B cell (primary cell): Measurements from ENCODE around the gene CCDC63. TPM values are rescaled to one million over a fixed set of nuclear protein-coding genes. Genes with fewer than 3 reads are reported as not detected.

ENCODE experiments used
- ATAC-seq: fragments of 200-7000 bp; cut with Tn5 transposase; one replicate; pipeline ENCODE4 v1.10.0; 2021; ENCODE audit warnings: low read depth, mild to moderate bottlenecking, moderate number of reproducible peaks, moderate library complexity
- CTCF ChIA-PET: fragments of 350-600 bp; sonication (Branson Sonifier 250); formaldehyde crosslinking; loops from one replicate; lab custom pipeline; 2021; ENCODE audit warnings: antibody characterized with exemption, inconsistent platforms; lab: Charles Lee
- POLR2A ChIA-PET: fragments of 350-600 bp; sonication (Branson Sonifier 250); formaldehyde crosslinking; loops from one replicate; lab custom pipeline; 2021; ENCODE audit warnings: antibody characterized with exemption; lab: Charles Lee
- DNase-seq: peaks from one replicate; pipeline ENCODE4 v3.0.0; 2013
- H2AFZ ChIP-seq: 2 replicates; pipeline ENCODE4 v1.6.1; 2012; ENCODE audit warnings: mild to moderate bottlenecking, low read depth, low read length; ENCODE audit not compliant: insufficient read depth, poor library complexity, severe bottlenecking
- H3K27ac ChIP-seq, 2 donors: 1 replicate in 1 of 2; 2 replicates in 1 of 2; pipeline ENCODE4 v1.5.1; 2012 to 2013; ENCODE audit warnings: low read length in 2 of 2, mild to moderate bottlenecking in 2 of 2, moderate library complexity in 1 of 2
- H3K27me3 ChIP-seq, 4 experiments: fragments of 200-600 bp in 1 of 4; sonication (generic) in 1 of 4; replicated peaks in 1 of 4; 1 replicate in 2 of 4; 2 replicates in 2 of 4; pipeline versions ENCODE4 v1.6.1 to v1.7.0; 2013 to 2016; ENCODE audit warnings: low read length in 3 of 4, mild to moderate bottlenecking in 2 of 4, mixed read lengths in 1 of 4, moderate library complexity in 1 of 4; ENCODE audit not compliant: insufficient read depth in 4 of 4, control insufficient read depth in 3 of 4; ENCODE audit errors: control extremely low read depth in 1 of 4
- H3K36me3 ChIP-seq, 2 experiments: replicated peaks in 1 of 2; 1 replicate in 1 of 2; 2 replicates in 1 of 2; pipeline versions ENCODE4 v1.6.1 to v1.7.1; 2013; ENCODE audit warnings: low read length in 1 of 2; ENCODE audit not compliant: insufficient read depth in 2 of 2, control insufficient read depth in 1 of 2; ENCODE audit errors: control extremely low read depth in 1 of 2, extremely low read depth in 1 of 2
- H3K4me1 ChIP-seq, 2 donors: fragments of 200-600 bp in 1 of 2; sonication (generic) in 1 of 2; 1 replicate in 1 of 2; 2 replicates in 1 of 2; pipeline versions ENCODE4 v1.5.1 to v1.6.1; 2013 to 2017; ENCODE audit warnings: low read length in 2 of 2; ENCODE audit not compliant: control insufficient read depth in 2 of 2, insufficient read depth in 2 of 2
- H3K4me2 ChIP-seq: replicated peaks from 2 replicates; pipeline ENCODE3; 2012; ENCODE audit warnings: mild to moderate bottlenecking, low read depth, low read length; ENCODE audit not compliant: poor library complexity, severe bottlenecking
- H3K4me3 ChIP-seq, 5 experiments: fragments of 200-600 bp in 1 of 5; sonication (generic) in 1 of 5; 1 replicate in 3 of 5; 2 replicates in 2 of 5; pipeline versions ENCODE4 v1.5.1 to v1.7.0; 2011 to 2016; ENCODE audit warnings: low read length in 4 of 5, mild to moderate bottlenecking in 4 of 5, low read depth in 2 of 5, control low read depth in 1 of 5, moderate library complexity in 1 of 5; ENCODE audit not compliant: insufficient read depth in 1 of 5; ENCODE audit errors: control extremely low read depth in 1 of 5, extremely low read depth in 1 of 5
- H3K79me2 ChIP-seq: fragments of 200-600 bp; sonication (generic); one replicate; pipeline ENCODE4 v1.6.0; 2016; ENCODE audit warnings: low read length; ENCODE audit not compliant: control insufficient read depth, insufficient read depth
- H3K9ac ChIP-seq: fragments of 200-600 bp; sonication (generic); 2 replicates; pipeline ENCODE4 v1.6.1; 2017; ENCODE audit warnings: mild to moderate bottlenecking, low read length, moderate library complexity
- H3K9me3 ChIP-seq, 3 donors: one replicate each; pipeline versions ENCODE4 v1.6.1 to v1.7.1; 2013; ENCODE audit warnings: low read length in 2 of 3; ENCODE audit not compliant: control insufficient read depth in 2 of 3, insufficient read depth in 1 of 3; ENCODE audit errors: control extremely low read depth in 1 of 3
- H4K20me1 ChIP-seq: 2 replicates; pipeline ENCODE4 v1.6.0; 2012; ENCODE audit warnings: mild to moderate bottlenecking, low read length; ENCODE audit not compliant: insufficient read depth, control insufficient read depth, poor library complexity, severe bottlenecking
- H3K27ac Mint-ChIP-seq: one replicate; pipeline ENCODE4 v1.8.0; 2021; ENCODE audit warnings: mixed read lengths
- H3K27me3 Mint-ChIP-seq: one replicate; pipeline ENCODE4 v1.8.0; 2021; ENCODE audit warnings: mixed read lengths
- H3K4me1 Mint-ChIP-seq: one replicate; pipeline ENCODE4 v1.8.0; 2021; ENCODE audit warnings: mixed read lengths
- H3K4me3 Mint-ChIP-seq: one replicate; pipeline ENCODE4 v1.8.0; 2021; ENCODE audit warnings: mixed read lengths
- H3K9me3 Mint-ChIP-seq: one replicate; pipeline ENCODE4 v1.8.0; 2022; ENCODE audit warnings: mixed read lengths; ENCODE audit not compliant: insufficient read depth
- CTCF ChIP-seq: fragments of 200-600 bp; IDR thresholded peaks from one replicate; pipeline ENCODE4 v1.8.0; 2022; ENCODE audit warnings: antibody characterized with exemption, mild to moderate bottlenecking
- EZH2 ChIP-seq: IDR thresholded peaks from 2 replicates; pipeline ENCODE4 v1.6.1; 2012; ENCODE audit warnings: borderline replicate concordance, low read depth, mild to moderate bottlenecking, moderate library complexity, low read length; ENCODE audit not compliant: insufficient read depth, poor library complexity, severe bottlenecking
- WGBS: methylation state at CpG from one replicate; pipeline ENCODE4 v1.1.5; 2013; ENCODE audit warnings: missing lambda C conversion rate; ENCODE audit not compliant: insufficient coverage; 5-methylcytosine and 5-hydroxymethylcytosine counted together
- intact Hi-C: fragments of 100-400 bp; cut with micrococcal nuclease; formaldehyde crosslinking; loops from one replicate; pipeline ENCODE4 v1.10.0; 2022
- polyA plus RNA-seq: library from polyadenylated mRNA; depleted of rRNA; stranded (reverse); fragments of >200 nt; gene quantifications from 2 replicates; pipeline ENCODE4 v1.2.3, GENCODE V29; 2012
- total RNA-seq, 2 donors: library from RNA; stranded (reverse); fragments of 120-200 nt in 1 of 2; gene quantifications; 1 replicate in 1 of 2; 2 replicates in 1 of 2; pipeline versions ENCODE4 v1.2.3 to v1.2.4, GENCODE V29; 2013 to 2022

CCDC63 gene
- total and polyA plus RNA-seq, 2 donors (not counting 1 experiment from before 2014, with no cell fraction given), result not detected

- no peak overlapping the region for H2AFZ ChIP-seq
- peaks cover 27 to 36% of the 10 kb centered on the region in 2 donors for H3K4me1 ChIP-seq
- no peak for ATAC-seq
- no peak for TF ChIP-seq CTCF
- TF ChIP-seq EZH2, result no peak
- peaks cover 37% of the 10 kb centered on the region for H3K4me1 Mint-ChIP-seq
- no peaks in the 10 kb centered on the region for H3K79me2 ChIP-seq
- intact Hi-C loops, result no loop called here
- 92% methylated on average over 11 of the region's 14 CpGs for WGBS
- no peaks in the 10 kb centered on the region for H3K9me3 Mint-ChIP-seq
- CTCF ChIA-PET, result interaction anchor here (0.7 to 2.4 kb wide), 2 partner anchors 13 to 344 kb away, joined by 4 to 12 read pairs; no protein-coding TSS in a partner anchor
- no peak overlapping the region for H3K4me3 Mint-ChIP-seq
- no peaks in the 10 kb centered on the region for H4K20me1 ChIP-seq
- no peak for DNase-seq
- no peak overlapping the region for H3K4me2 ChIP-seq
- H3K9ac ChIP-seq, result no peak overlapping the region
- no peaks in the 10 kb centered on the region for H3K36me3 ChIP-seq
- POLR2A ChIA-PET, result no interaction called here
- no peaks in the 10 kb centered on the region for H3K27me3 ChIP-seq
- H3K9me3 ChIP-seq, result peaks cover 0 to 3% (median 0%) of the 10 kb centered on the region in 3 donors
- H3K27ac Mint-ChIP-seq, result peak overlapping the region; percentile 5
- no peak overlapping the region for H3K27ac ChIP-seq
- no peak overlapping the region for H3K4me3 ChIP-seq
- no peaks in the 10 kb centered on the region for H3K27me3 Mint-ChIP-seq
Measured at GRCh38 chr12:110908377-110909152, 61.8 kb downstream of the CCDC63 start.

GRCh38 chr12:110912263-110912662, 65.5 kb downstream of the CCDC63 start:
- intact Hi-C loops, result no loop called here
- Mint-ChIP-seq H3K4me1 (peaks cover 39% of the 10 kb centered on the region), H3K27me3 (no peaks in the 10 kb centered on the region), H3K9me3 (no peaks in the 10 kb centered on the region), H3K4me3 (peak overlapping the region; percentile 19), H3K27ac (peak overlapping the region; percentile 3)
- TF ChIP-seq CTCF (no peak), EZH2 (no peak)
- ChIA-PET POLR2A (interaction anchor here (0.5 to 0.9 kb wide), 2 partner anchors 298 to 432 kb away, joined by 3 to 4 read pairs; partner anchors contain the start of gene TCTN1), CTCF (interaction anchor here (1.0 to 2.0 kb wide), 4 partner anchors 18 to 444 kb away, joined by 3 to 16 read pairs (median 4); partner anchors contain the start of genes FAM216A and GPN3)
- H3K4me3 ChIP-seq, result no peak overlapping the region
- peaks cover 30 to 35% of the 10 kb centered on the region in 2 donors for H3K4me1 ChIP-seq
- H2AFZ ChIP-seq, result no peak overlapping the region
- peaks cover 0 to 3% (median 0%) of the 10 kb centered on the region in 3 donors for H3K9me3 ChIP-seq
- ATAC-seq (no peak), DNase-seq (peak; percentile 36)
- peak overlapping the region; percentile 69 for H3K4me2 ChIP-seq
- H3K27me3 ChIP-seq, result no peaks in the 10 kb centered on the region
- H3K9ac ChIP-seq, result no peak overlapping the region
- 86% methylated on average over 5 of the region's 6 CpGs for WGBS
- peak overlapping the region in 1 of 2 donors; percentile 98 for H3K27ac ChIP-seq
- no peaks in the 10 kb centered on the region for H3K79me2 ChIP-seq
- no peaks in the 10 kb centered on the region for H3K36me3 ChIP-seq
- H4K20me1 ChIP-seq, result no peaks in the 10 kb centered on the region
